Panc1 (cell line): ENCODE measurements around the gene MAIP1. TPM values are rescaled to one million over a fixed set of nuclear protein-coding genes. Genes with fewer than 3 reads are reported as not detected.

ENCODE experiments used
- ATAC-seq: fragments of 200-7000 bp; cut with Tn5 transposase; 2 replicates; pipeline ENCODE4 v1.9.1; 2020; ENCODE audit warnings: mild to moderate bottlenecking, moderate library complexity
- BruUV-seq: library from RNA; stranded (reverse); fragments of 400-500 nt; replicated peaks from 2 replicates; lab custom pipeline; 2021; lab: Mats Ljungman, UMichigan
- CTCF ChIA-PET: fragments of 300-600 bp; sonication (Branson Sonifier 250); formaldehyde crosslinking; loops from one replicate; lab custom pipeline; 2022; ENCODE audit warnings: antibody characterized with exemption; lab: Charles Lee
- POLR2A ChIA-PET: fragments of 300-600 bp; sonication (Branson Sonifier 250); formaldehyde crosslinking; loops from one replicate; lab custom pipeline; 2022; ENCODE audit warnings: antibody characterized with exemption; lab: Charles Lee
- DNase-seq: peaks from one replicate; pipeline ENCODE4 v3.0.0-alpha.2; 2010; ENCODE audit warnings: low read depth, low spot score
- H3K27ac ChIP-seq: 2 replicates; pipeline ENCODE4 v1.5.1; 2011; ENCODE audit warnings: mild to moderate bottlenecking, low read length, inconsistent platforms
- H3K27me3 ChIP-seq: fragments of 200-500 bp; sonication (Bioruptor generic); 2 replicates; pipeline ENCODE4 v1.6.0; 2014; ENCODE audit warnings: low read length, inconsistent platforms; ENCODE audit not compliant: control insufficient read depth, insufficient read depth
- H3K36me3 ChIP-seq: fragments of 200-500 bp; sonication (Bioruptor generic); 2 replicates; pipeline ENCODE4 v1.5.1; 2014; ENCODE audit warnings: inconsistent platforms, mild to moderate bottlenecking, low read length, moderate library complexity; ENCODE audit not compliant: control insufficient read depth, insufficient read depth
- H3K4me1 ChIP-seq: 2 replicates; pipeline ENCODE4 v1.5.1; 2011; ENCODE audit warnings: inconsistent platforms, mild to moderate bottlenecking, low read length, moderate library complexity; ENCODE audit not compliant: control insufficient read depth, insufficient read depth
- H3K4me3 ChIP-seq, 2 experiments: 2 replicates each; pipeline ENCODE4 v1.5.1; 2011 to 2012; ENCODE audit warnings: low read depth in 2 of 2, low read length in 2 of 2, mild to moderate bottlenecking in 2 of 2, inconsistent platforms in 1 of 2, moderate library complexity in 1 of 2
- H3K9me3 ChIP-seq: fragments of 200-500 bp; sonication (Bioruptor generic); 2 replicates; pipeline ENCODE4 v1.5.1; 2014; ENCODE audit warnings: low read depth, mild to moderate bottlenecking, inconsistent platforms, low read length, moderate library complexity; ENCODE audit not compliant: control insufficient read depth, insufficient read depth
- POLR2AphosphoS5 ChIP-seq: IDR thresholded peaks from 2 replicates; pipeline ENCODE4 v1.6.1; 2012; ENCODE audit warnings: mild to moderate bottlenecking, low read depth, low read length, moderate library complexity
- REST ChIP-seq, 2 experiments: IDR thresholded peaks; 2 replicates each; pipeline ENCODE4 v1.6.1; 2011 to 2012; ENCODE audit warnings: low read depth in 2 of 2, control low read depth in 1 of 2, low read length in 1 of 2, mild to moderate bottlenecking in 1 of 2, moderate library complexity in 1 of 2; ENCODE audit not compliant: insufficient read depth in 1 of 2
- SIN3A ChIP-seq: IDR thresholded peaks from 2 replicates; pipeline ENCODE4 v1.6.1; 2012; ENCODE audit warnings: low read depth, mild to moderate bottlenecking, low read length, moderate library complexity, borderline replicate concordance; ENCODE audit not compliant: insufficient read depth
- TCF7L2 ChIP-seq: IDR thresholded peaks from 2 replicates; pipeline ENCODE4 v1.6.1; 2011; ENCODE audit warnings: mild to moderate bottlenecking, low read depth, low read length, inconsistent platforms
- in situ Hi-C: cut with HindIII; loops from 2 replicates; pipeline ENCODE4 v1.10.0; 2016; ENCODE audit warnings: low sequenced_read_pairs, low pct_unique_long_range_greater_than_20kb
- intact Hi-C: fragments of 100-400 bp; cut with micrococcal nuclease; formaldehyde crosslinking; loops from one replicate; pipeline ENCODE4 v1.10.0; 2022; ENCODE audit not compliant: unreplicated experiment
- total RNA-seq: library from RNA; stranded (reverse); gene quantifications from one replicate; pipeline ENCODE4 v1.2.1, GENCODE V29; 2021; ENCODE audit not compliant: unreplicated experiment
- TF ChIP-seq, protein P1 (sequence below): fragments of 450-650 bp; IDR thresholded peaks from 2 replicates; pipeline ENCODE4 v1.5.1; 2017; ENCODE audit warnings: mild to moderate bottlenecking

MAIP1 gene
- total RNA-seq, 1 experiment from 2014 or later, result 20.9 TPM

GRCh38 chr2:199994371-199994770 is 39.0 kb downstream of the MAIP1 start:
- no peaks in the 10 kb centered on the region for H3K4me1 ChIP-seq
- in situ Hi-C loops, result no loop called here
- H3K27ac ChIP-seq, result no peak overlapping the region
- no peak for ATAC-seq
- no peaks in the 10 kb centered on the region for H3K9me3 ChIP-seq
- ChIA-PET CTCF (no interaction called here), POLR2A (no interaction called here)
- BruUV-seq, result no TSS peak
- H3K4me3 ChIP-seq, result no peak overlapping the region
- DNase-seq, result no peak
- no peaks in the 10 kb centered on the region for H3K36me3 ChIP-seq
- intact Hi-C loops, result no loop called here
- no peak for TF ChIP-seq TCF7L2
- TF ChIP-seq, protein P1, sequence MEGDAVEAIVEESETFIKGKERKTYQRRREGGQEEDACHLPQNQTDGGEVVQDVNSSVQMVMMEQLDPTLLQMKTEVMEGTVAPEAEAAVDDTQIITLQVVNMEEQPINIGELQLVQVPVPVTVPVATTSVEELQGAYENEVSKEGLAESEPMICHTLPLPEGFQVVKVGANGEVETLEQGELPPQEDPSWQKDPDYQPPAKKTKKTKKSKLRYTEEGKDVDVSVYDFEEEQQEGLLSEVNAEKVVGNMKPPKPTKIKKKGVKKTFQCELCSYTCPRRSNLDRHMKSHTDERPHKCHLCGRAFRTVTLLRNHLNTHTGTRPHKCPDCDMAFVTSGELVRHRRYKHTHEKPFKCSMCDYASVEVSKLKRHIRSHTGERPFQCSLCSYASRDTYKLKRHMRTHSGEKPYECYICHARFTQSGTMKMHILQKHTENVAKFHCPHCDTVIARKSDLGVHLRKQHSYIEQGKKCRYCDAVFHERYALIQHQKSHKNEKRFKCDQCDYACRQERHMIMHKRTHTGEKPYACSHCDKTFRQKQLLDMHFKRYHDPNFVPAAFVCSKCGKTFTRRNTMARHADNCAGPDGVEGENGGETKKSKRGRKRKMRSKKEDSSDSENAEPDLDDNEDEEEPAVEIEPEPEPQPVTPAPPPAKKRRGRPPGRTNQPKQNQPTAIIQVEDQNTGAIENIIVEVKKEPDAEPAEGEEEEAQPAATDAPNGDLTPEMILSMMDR, result no peak
- no peak for TF ChIP-seq SIN3A
- TF ChIP-seq POLR2AphosphoS5, result no peak
- TF ChIP-seq REST (IDR thresholded peaks at IDR 0.05; ENCODE audit: insufficient read depth in 1 of 2, low read depth in 2 of 2, low read length in 1 of 2), result no peak
- no peaks in the 10 kb centered on the region for H3K27me3 ChIP-seq

DNA sequence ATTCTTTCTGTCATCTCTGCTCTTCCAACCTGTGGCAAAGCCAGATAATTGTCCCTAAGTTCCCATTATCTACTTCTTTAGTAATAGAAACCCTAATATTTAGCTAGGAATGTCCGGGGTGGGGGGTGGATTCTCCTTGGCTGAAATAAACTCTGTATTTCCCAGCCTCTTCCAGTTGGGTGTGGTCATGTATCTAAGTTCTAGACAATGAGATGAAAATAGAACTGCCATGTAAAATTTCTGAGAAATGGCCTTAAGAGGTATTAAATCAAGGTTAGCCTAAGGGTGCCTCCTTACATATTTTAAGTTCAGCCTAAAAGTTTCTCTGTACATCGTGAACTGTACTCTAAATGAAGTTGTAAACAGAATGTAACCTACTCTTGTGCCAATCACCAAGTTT is 39.5 kb downstream of the MAIP1 start:
- in situ Hi-C loops, result no loop called here
- no peaks in the 10 kb centered on the region for H3K4me1 ChIP-seq
- ChIA-PET POLR2A (no interaction called here), CTCF (no interaction called here)
- no peak for ATAC-seq
- no TSS peak for BruUV-seq
- no peak for DNase-seq
- H3K4me3 ChIP-seq, result no peak overlapping the region
- H3K36me3 ChIP-seq, result no peaks in the 10 kb centered on the region
- no peak overlapping the region for H3K27ac ChIP-seq
- TF ChIP-seq POLR2AphosphoS5, result no peak
- no peak for TF ChIP-seq REST (IDR thresholded peaks at IDR 0.05; ENCODE audit: insufficient read depth in 1 of 2, low read depth in 2 of 2, low read length in 1 of 2)
- TF ChIP-seq SIN3A, result no peak
- TF ChIP-seq, protein P1, result no peak
- TF ChIP-seq TCF7L2, result no peak
- no peaks in the 10 kb centered on the region for H3K27me3 ChIP-seq
- intact Hi-C loops, result no loop called here
- no peaks in the 10 kb centered on the region for H3K9me3 ChIP-seq
